Muscle layer of colon (tissue), 2 donors: ENCODE measurements around the gene OPTN.
"Not testable (repeated sequence)": the region's sequence is repeated elsewhere in the genome, so short reads cannot be mapped to it uniquely, and the experiment has no call there.

ENCODE experiments used
- H3K27ac ChIP-seq: one replicate; pipeline ENCODE4 v1.7.0; 2013; ENCODE audit warnings: low read depth, mild to moderate bottlenecking, low read length, moderate library complexity
- H3K27me3 ChIP-seq, 2 donors: one replicate each; pipeline ENCODE4 v1.7.0; 2013; ENCODE audit warnings: low read length in 2 of 2, mild to moderate bottlenecking in 2 of 2; ENCODE audit not compliant: insufficient read depth in 2 of 2, control insufficient read depth in 1 of 2
- H3K36me3 ChIP-seq: one replicate; pipeline ENCODE4 v1.7.0; 2013; ENCODE audit warnings: mild to moderate bottlenecking, low read length; ENCODE audit not compliant: insufficient read depth
- H3K4me1 ChIP-seq: one replicate; pipeline ENCODE4 v1.7.0; 2013; ENCODE audit warnings: mild to moderate bottlenecking, low read length; ENCODE audit not compliant: insufficient read depth
- H3K4me3 ChIP-seq, 2 donors: one replicate each; pipeline ENCODE4 v1.7.0; 2013; ENCODE audit warnings: low read length in 2 of 2, low read depth in 1 of 2, mild to moderate bottlenecking in 1 of 2, moderate library complexity in 1 of 2
- H3K9ac ChIP-seq: one replicate; pipeline ENCODE4 v1.7.0; 2013; ENCODE audit warnings: low read length
- H3K9me3 ChIP-seq: one replicate; pipeline ENCODE4 v1.7.0; 2013; ENCODE audit warnings: mild to moderate bottlenecking, low read length
- donor health status: abdominal sarcoma.
- donor health status: Adenocarcinoma of cecum.

The OPTN gene

GRCh38 chr10:13072339-13072738 is 27.6 kb upstream of the OPTN start:
- Histone ChIP-seq H3K27ac (no peak overlapping the region), H3K9ac (no peak overlapping the region), H3K4me1 (no peaks in the 10 kb centered on the region), H3K36me3 (no peaks in the 10 kb centered on the region), H3K9me3 (no peaks in the 10 kb centered on the region), H3K4me3 (no peak overlapping the region), H3K27me3 (no peaks in the 10 kb centered on the region)

- Histone ChIP-seq H3K27me3 (no peaks in the 10 kb centered on the region), H3K9ac (no peak overlapping the region), H3K4me3 (no peak overlapping the region), H3K9me3 (peaks cover 7% of the 10 kb centered on the region), H3K4me1 (no peaks in the 10 kb centered on the region), H3K27ac (no peak overlapping the region), H3K36me3 (no peaks in the 10 kb centered on the region)
Observed at GRCh38 chr10:13074563-13075451, 25.2 kb upstream of the OPTN start.

- H3K9me3 ChIP-seq: peaks cover 7% of the 10 kb centered on the region
- H3K36me3 ChIP-seq: no peaks in the 10 kb centered on the region
- no peak overlapping the region for H3K4me3 ChIP-seq
- no peaks in the 10 kb centered on the region for H3K27me3 ChIP-seq
- H3K27ac ChIP-seq: no peak overlapping the region
- no peaks in the 10 kb centered on the region for H3K4me1 ChIP-seq
- no peak overlapping the region for H3K9ac ChIP-seq
Observed at GRCh38 chr10:13078912-13079775, 20.8 kb upstream of the OPTN start.

GRCh38 chr10:13079776-13080050 is 20.2 kb upstream of the OPTN start:
- peaks cover 7% of the 10 kb centered on the region for H3K9me3 ChIP-seq
- H3K9ac ChIP-seq: no peak overlapping the region
- H3K36me3 ChIP-seq: no peaks in the 10 kb centered on the region
- H3K4me1 ChIP-seq: no peaks in the 10 kb centered on the region
- H3K27ac ChIP-seq: no peak overlapping the region
- H3K27me3 ChIP-seq: no peaks in the 10 kb centered on the region
- no peak overlapping the region for H3K4me3 ChIP-seq

- Histone ChIP-seq H3K9me3 (peaks cover 13% of the 10 kb centered on the region), H3K4me3 (no peak overlapping the region), H3K9ac (no peak overlapping the region), H3K36me3 (no peaks in the 10 kb centered on the region), H3K27ac (no peak overlapping the region), H3K4me1 (no peaks in the 10 kb centered on the region), H3K27me3 (no peaks in the 10 kb centered on the region)
Observed at GRCh38 chr10:13080643-13081042, 19.3 kb upstream of the OPTN start.

GRCh38 chr10:13083700-13084099 is 16.3 kb upstream of the OPTN start:
- not testable (repeated sequence) for H3K27me3 ChIP-seq, H3K9ac ChIP-seq, H3K4me1 ChIP-seq, H3K36me3 ChIP-seq, H3K27ac ChIP-seq, H3K4me3 ChIP-seq
- H3K9me3 ChIP-seq: peaks cover 13% of the 10 kb centered on the region

GRCh38 chr10:13086056-13086455 is 13.9 kb upstream of the OPTN start:
- Histone ChIP-seq H3K9me3 (peaks cover 6% of the 10 kb centered on the region), H3K27ac (no peak overlapping the region), H3K27me3 (no peaks in the 10 kb centered on the region), H3K4me3 (no peak overlapping the region), H3K4me1 (no peaks in the 10 kb centered on the region), H3K36me3 (no peaks in the 10 kb centered on the region), H3K9ac (no peak overlapping the region)

GRCh38 chr10:13087601-13087985 is 12.4 kb upstream of the OPTN start:
- H3K9me3 ChIP-seq: peaks cover 6% of the 10 kb centered on the region
- no peak overlapping the region for H3K27ac ChIP-seq
- H3K4me1 ChIP-seq: no peaks in the 10 kb centered on the region
- H3K27me3 ChIP-seq: no peaks in the 10 kb centered on the region
- no peaks in the 10 kb centered on the region for H3K36me3 ChIP-seq
- H3K9ac ChIP-seq: no peak overlapping the region
- no peak overlapping the region for H3K4me3 ChIP-seq

GRCh38 chr10:13087986-13088618 is 11.9 kb upstream of the OPTN start:
- Histone ChIP-seq H3K9ac (no peak overlapping the region), H3K27ac (no peak overlapping the region), H3K27me3 (no peaks in the 10 kb centered on the region), H3K4me3 (no peak overlapping the region), H3K4me1 (no peaks in the 10 kb centered on the region), H3K36me3 (no peaks in the 10 kb centered on the region), H3K9me3 (peaks cover 6% of the 10 kb centered on the region)

- H3K9ac ChIP-seq: no peak overlapping the region
- no peaks in the 10 kb centered on the region for H3K4me1 ChIP-seq
- peaks cover 6% of the 10 kb centered on the region for H3K9me3 ChIP-seq
- H3K27me3 ChIP-seq: no peaks in the 10 kb centered on the region
- no peaks in the 10 kb centered on the region for H3K36me3 ChIP-seq
- no peak overlapping the region for H3K27ac ChIP-seq
- H3K4me3 ChIP-seq: no peak overlapping the region
Observed at GRCh38 chr10:13089345-13089744, 10.6 kb upstream of the OPTN start.

GRCh38 chr10:13090289-13090688 is 9.7 kb upstream of the OPTN start:
- Histone ChIP-seq H3K9ac (no peak overlapping the region), H3K4me3 (no peak overlapping the region)

More at GRCh38 chr10:13090289-13090688, 9.7 kb upstream of the OPTN start:
- Histone ChIP-seq H3K4me1 (no peaks in the 10 kb centered on the region), H3K36me3 (no peaks in the 10 kb centered on the region), H3K27ac (no peak overlapping the region), H3K27me3 (no peaks in the 10 kb centered on the region), H3K9me3 (peaks cover 2% of the 10 kb centered on the region)
